DMS 273 treated with DMSO at 0.1 percent for 48 hours (cell line): ENCODE measurements around the gene MMP21.

Source experiments
- DNase-seq: peaks from one replicate; lab custom pipeline; 2025; lab: John Stamatoyannopoulos, UW

Gene MMP21, protein sequence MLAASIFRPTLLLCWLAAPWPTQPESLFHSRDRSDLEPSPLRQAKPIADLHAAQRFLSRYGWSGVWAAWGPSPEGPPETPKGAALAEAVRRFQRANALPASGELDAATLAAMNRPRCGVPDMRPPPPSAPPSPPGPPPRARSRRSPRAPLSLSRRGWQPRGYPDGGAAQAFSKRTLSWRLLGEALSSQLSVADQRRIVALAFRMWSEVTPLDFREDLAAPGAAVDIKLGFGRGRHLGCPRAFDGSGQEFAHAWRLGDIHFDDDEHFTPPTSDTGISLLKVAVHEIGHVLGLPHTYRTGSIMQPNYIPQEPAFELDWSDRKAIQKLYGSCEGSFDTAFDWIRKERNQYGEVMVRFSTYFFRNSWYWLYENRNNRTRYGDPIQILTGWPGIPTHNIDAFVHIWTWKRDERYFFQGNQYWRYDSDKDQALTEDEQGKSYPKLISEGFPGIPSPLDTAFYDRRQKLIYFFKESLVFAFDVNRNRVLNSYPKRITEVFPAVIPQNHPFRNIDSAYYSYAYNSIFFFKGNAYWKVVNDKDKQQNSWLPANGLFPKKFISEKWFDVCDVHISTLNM

DNA sequence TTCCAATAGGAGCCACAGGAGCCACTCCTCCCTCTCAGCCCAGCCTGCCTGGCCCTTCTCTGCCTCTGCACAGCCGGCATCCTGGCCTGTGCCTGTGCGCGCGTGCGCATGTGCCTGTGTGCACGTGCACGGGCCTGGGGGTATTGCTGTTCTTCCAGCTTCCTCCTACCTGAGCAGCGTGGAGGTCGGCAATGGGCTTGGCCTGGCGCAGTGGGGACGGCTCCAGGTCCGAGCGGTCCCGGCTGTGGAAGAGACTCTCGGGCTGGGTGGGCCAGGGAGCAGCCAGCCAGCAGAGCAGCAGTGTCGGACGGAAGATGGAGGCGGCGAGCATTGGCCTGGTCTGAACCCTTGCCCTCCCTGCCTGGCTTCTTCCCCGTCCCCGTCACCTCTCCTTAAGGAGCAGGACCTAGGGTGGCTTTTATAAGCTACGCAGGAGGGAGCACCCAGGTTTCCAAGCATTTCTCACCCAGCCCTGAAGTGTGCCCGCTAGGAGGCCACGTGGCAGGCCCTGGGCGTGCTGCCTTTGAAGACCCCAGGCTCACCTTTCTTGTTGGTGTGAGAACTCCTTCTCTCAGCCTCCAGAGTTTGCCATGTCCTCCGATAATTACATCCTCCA, at the start of gene MMP21:
Gene MMP21, minus strand, starts transcription at position 331 of the 616 bp plus-strand sequence. Its CDS starts 0 bp downstream, at position 331.
- no peak for DNase-seq

DNA sequence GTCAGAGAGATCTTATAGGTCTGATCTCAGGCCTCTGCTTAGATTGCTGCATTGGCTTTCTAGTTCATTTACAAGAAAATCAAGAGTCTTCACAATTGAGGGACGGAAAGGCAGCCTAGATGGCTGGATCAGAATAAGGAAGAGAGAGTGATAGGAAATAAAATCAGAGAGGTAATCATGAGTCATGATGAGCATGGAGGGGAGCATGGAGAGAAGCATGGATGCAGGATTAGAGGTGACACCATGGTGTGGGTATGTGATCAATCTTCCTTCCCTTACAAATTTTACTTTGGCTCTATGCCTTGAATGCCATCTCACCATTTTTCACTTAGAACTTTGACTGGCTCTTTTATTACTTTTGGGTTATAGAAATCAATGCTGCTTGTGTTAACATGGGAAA, 49.1 kb upstream of the MMP21 start:
- no peak for DNase-seq

DNA sequence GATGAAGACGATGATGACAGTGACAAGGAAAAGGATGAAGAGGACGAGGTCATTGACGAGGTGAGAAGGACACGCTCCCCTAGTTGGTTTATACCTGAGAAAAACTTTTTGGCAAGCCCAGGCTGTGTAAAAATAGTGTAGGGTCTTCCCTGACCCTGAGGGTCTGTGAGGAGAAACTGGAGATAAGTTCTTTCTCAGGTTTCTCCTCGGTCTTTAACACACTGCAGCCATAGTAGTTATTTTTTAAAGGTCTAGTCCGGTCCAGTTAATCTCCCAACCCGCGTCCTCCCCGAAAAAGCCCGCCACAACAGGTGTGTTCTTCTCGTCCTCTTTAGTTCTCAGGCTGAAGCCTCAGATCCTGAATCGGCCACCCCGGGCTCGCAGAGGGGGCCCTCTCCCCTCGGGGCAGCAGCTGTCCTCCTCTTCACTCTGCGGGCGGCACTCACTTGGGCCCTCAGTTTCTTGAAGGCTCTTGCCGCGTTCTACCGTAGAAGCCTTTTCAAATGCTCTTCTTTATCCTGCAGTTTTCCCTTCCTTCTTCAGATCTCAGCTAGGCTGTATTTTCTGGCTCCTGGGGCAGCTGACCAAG, 48.1 kb upstream of the MMP21 start:
- DNase-seq, result no peak

DNA sequence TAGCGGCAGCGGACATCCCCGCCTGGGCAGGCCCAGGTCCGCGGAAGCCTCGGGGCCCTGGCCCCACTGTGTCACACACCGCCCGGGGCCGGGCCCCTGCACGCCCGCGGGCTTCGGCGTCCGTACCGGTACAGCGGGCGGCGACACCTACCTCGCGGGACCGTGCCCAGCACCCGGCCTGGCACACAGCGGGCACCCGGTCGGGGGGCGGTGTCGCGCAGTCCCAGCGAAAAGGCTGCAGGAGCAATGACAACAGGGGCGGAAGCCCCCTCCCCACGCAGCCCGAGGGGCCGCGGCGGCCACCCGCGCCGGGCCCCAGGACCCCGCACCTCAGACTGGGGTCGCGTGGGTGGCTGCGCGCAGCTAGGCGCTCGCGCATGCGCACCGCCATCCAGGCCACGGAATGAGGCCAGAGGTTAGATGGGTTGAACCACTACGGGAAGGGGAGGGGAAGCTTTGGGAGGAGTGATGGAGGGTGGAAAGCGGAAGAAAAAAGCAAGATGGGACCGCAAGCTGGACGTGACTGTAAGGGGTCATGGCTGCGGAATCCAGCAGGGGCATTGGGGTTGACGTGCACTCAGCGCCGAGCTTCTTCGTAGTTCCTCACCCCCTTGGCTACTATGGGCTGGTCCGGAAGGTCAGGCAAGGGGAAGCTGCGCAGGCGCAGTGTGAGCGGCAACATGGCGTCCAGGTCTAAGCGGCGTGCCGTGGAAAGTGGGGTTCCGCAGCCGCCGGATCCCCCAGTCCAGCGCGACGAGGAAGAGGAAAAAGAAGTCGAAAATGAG, 47.4 kb upstream of the MMP21 start, which contains the start of the genes BCCIP and UROS:
Gene BCCIP, plus strand, starts transcription at position 669 of the 785 bp plus-strand sequence. Its CDS starts 12 bp downstream, at position 681.
Gene UROS, minus strand, starts transcription at position 381 of the 785 bp plus-strand sequence. CDS start 6,759 bp downstream, outside the sequence.
- DNase-seq, result peak; percentile 72

DNA sequence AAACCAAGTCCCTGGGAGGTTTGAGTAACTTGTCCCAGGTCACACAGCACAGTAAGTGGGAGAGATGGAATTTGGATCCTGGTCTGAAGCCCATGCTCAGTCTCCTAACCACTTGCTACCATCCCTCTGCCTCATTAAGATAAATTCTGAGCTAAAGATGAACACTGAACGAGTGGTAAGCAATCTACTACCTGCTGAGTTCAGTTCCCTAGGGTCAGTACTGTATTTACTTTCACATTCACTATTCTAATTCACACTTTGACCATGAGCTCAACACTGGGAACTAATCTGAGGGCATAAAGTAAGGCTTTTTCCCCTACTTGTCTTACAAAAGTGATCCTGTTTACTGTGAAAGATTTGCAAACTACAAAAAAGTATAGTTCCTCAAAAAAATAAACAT, 45.1 kb upstream of the MMP21 start:
- DNase-seq, result no peak

DNA sequence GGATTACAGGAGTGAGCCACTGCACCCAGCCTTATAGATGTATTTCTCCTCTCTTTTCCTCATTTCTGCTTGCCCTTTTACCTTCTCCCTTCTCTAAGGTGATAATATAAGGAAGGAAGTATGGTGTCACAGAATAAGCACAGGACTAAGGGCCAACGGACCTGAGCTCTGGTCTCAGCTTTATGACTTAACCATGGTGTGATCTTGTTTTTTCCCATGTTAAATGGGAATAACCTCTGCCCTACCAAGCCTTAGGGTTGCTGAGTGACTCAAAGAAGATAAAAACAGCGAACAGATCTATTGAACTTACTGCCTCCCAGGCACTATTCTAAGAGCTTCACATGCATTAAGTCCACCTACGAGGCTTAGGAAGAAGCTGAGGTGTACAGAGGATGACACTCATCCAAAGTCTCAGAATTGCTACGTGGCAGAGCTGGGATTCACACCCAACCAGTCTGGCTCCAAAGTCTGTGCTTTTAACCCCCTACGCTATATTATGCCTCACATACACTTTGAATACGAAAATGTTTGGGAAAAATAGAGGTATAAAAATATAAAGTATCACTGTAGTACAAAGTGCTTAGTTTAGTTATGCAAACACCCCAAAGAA, 41.8 kb upstream of the MMP21 start:
- DNase-seq, result no peak

DNA sequence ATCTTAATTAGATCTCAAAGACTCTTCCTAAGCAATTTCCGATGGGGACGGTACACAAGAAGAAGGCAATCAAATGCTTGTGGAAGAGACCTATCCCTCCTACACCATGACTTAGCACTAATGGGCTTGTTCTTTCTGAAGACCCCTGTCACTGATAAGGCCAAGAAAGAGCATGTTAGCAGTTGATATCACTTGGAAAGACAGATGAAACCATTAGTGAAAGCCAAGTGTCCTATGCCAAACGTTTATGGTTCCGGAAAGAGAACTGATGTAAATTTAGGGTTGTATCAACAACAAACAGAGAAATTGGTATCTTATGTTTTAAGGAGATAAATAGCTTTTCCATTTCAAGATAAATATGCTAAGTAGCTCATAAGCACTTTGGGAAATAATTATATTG, 40.9 kb upstream of the MMP21 start:
- DNase-seq, result no peak

DNA sequence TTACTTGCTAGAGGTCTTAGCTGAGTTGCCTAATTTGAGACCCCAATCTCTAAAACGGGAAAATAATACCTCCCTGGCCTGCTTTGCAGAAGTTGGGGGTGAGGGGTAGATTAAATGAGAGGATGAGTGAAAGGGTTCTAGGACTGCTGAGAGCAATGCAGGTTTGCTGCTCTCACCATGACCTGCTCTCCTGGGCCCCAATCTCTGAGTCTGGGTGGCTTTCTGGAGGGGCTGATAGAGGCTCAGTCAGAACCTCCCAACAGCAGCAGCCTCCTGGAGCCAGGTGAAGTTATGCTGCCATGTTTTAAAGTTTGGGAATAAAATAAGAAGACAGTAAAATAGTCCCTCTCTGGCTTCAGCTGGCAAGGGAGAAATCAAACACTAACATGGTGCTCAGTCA, 40.1 kb upstream of the MMP21 start:
- no peak for DNase-seq

DNA sequence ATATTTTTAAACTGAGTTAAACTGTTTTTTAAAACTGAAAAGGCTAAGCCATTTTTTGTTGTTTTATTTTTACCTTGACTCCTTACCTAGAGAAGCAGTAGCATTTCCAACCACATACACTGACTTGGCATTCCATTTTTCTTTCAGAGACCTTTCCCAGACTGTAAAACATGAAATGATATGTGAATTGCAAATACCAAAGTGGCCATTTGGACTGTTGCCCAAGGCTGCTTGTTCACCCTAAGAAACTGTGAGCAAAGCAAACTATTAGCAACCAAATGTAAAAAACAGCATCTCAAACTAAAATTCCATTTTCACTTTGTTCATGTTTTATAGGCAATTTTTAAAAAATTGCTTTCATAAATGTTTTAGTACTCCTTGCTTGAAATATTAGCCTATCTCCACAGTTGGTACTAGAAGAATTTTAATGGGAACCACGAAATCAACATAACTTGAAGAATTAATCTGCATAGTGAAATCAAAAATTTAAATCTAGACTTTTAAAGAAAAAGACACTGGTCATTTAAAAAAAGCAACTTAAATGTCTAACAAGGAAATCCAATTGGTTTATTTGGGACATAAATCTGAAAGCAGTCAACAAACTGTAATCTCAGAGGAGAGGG, 36.6 kb upstream of the MMP21 start:
- no peak for DNase-seq

DNA sequence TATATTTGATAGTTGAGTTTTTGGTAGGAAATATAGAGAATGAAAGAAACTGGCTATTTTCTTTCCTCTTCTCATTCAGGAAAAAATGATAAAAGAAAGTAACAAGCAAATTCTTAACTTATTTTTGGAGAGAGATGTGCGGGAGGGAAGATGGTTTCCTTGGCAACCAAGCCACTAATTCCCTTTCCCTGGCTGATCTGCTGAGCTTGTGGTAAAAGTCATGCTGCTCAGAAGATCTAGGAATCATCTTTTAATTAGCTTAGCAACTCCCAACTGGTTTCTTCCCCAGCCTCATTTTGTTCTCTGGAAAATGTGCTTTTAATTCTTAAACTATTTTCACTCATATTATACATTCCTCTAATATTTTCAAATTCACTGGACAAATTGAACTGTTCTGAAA, 35.6 kb upstream of the MMP21 start:
- DNase-seq, result no peak

DNA sequence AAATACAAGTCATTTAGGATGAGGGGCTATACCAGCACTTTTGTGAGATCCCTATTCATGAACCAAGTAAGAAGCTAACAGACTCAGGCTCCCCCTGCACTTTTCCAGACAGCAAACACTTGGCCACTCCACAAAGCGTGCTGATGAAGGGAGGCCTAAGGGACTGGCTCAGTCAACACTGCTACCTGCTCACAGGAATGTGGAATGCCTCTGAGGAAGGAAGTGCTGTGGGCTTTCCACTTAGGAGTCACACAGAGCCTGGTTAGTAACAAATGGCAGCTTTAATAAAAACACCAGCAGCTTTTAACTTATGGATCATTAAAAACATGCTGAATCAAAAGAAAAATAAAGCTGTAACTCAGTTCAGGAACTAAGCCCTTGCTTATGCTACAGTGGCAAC, 32.4 kb upstream of the MMP21 start:
- DNase-seq, result no peak

DNA sequence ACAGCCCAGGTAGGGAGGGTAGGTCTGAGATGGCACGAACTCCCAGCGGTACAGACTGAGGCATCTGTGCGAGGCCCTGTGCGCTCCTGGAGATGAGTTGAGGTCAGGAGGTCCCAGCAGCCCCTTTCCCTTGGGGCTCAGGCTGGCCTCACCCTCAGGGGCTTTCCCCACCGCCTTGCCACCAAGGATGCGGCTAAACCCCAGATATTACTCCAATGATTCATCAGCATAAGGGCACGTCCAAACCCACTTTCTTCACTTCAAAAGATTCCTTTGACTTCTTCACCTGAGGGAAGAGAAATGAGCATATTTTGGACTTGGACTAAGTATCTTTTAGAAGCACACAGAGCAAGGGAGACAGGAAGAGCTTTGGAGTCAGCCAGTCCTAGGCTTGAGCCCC, 27.1 kb upstream of the MMP21 start:
- no peak for DNase-seq

DNA sequence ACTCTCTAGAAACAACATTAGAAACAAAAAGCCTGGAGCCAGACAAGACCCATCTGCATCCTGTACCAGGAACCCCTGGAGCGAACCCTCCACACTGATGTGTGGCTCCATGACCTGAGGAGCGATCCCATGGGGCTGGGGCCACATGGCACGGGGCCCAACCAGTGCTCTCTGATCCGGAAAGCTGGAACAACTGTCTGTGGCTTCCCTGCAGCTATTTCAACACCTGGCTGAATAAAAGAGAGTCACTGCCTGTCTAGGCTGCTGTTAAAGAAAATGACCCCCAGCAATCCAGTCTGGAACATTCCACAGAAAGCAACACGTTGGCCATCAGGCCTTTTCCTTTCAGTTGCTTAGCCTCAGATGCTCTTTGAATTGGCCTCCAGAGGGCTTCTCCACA, 26.5 kb upstream of the MMP21 start:
- DNase-seq, result no peak

DNA sequence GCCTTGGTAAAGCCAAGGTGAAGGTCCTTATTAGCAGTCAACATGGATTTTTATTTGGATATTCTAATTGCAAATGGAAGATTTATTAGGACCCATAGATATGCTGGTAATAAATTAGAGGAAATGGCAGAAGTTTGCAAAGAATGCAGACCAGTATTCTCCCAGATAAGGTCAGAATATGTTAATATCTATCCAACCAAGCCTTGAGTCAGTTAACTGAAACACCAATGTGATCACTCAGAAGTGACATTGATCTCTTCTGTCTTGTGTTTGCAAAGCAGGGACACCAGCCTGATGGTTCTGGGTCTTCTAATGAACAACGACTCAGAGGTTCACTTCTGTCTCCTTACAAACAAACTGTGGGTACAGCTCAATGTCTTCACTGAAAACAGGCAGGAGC, 26.0 kb upstream of the MMP21 start:
- no peak for DNase-seq

DNA sequence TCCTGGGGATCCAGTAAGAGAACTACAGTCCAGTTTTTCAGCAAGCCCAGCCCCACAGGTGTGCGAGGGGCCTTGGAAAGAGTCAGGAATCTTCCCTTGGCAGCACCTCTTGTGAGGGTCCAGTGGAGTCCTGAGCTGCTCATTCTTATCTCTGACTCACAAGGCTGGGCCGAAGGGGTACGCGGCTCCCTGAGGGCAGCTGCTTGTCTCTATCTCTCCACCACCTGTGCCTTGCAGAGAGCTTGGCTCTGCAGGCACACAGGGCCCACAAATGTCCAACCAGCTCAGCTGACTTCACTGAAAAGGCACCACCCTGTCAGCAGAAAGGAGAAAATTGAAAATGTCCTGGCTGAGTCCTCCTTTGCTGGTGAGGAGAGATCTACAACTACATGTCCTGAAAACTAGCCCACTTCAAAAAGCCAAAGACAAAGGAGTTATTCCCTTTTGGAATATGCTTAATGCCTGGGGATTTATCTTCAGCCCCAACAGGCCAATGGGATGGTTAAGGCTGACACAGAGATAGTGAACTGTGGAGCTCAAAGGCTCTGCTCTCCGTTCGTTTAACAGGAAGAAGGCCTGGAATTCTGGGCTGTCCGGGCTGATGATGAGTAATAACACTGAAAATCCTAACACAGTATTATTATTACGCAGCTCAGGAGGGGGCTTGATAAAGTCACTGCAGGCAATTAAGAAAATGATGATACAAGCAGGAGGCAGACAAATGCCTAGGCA, 24.0 kb upstream of the MMP21 start:
- no peak for DNase-seq

DNA sequence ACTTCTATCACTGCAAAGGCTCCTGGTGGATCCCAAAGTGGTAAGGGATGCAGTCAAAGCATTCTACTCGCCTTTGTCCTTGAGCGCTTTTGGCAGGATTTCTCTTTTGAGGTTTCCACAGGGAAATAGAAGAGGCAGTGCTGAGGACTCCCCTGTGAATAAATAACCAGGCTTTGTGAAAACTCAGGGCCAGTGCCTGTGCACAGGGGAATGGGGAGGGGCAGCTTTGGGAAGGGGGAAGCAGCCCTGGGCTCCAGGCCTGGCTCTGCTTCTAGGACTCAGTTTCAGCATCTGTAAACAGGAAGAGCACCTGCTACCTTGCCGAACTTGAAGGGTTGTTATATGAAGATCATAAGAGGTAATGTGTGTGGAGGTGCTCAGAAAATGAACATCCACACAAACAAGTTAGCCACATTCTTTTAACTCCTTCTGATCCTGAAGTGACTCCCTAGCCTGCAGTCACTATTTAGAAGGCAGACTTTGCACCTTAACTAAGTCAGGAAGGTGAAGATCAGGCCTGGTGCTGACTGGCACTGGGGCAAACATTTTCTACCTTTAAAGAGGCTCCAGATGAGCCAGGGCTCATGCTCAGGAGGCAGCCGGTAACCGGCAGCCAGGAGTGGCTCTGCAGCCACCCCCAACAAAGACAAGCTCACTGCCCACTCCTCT, 22.5 kb upstream of the MMP21 start:
- DNase-seq, result no peak

DNA sequence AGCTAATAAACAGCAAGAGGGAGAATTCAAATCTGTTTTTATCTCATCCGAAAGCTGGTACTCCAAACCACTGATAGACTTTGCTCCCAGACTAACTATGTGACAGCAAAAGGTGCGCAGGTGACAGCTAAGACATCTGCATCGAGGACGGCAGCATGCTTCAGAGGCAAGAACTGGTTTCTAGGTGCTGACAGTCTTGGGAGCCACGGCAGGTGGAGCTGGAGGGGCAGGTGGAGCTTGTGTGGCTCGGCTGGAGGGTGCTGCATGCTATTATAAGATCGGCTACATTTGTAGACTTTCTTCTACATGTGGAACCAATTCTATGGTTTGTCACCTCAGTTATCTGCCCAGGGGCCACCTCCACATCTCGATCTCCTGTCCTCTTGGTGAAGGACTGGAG, 21.8 kb upstream of the MMP21 start:
- DNase-seq, result no peak

DNA sequence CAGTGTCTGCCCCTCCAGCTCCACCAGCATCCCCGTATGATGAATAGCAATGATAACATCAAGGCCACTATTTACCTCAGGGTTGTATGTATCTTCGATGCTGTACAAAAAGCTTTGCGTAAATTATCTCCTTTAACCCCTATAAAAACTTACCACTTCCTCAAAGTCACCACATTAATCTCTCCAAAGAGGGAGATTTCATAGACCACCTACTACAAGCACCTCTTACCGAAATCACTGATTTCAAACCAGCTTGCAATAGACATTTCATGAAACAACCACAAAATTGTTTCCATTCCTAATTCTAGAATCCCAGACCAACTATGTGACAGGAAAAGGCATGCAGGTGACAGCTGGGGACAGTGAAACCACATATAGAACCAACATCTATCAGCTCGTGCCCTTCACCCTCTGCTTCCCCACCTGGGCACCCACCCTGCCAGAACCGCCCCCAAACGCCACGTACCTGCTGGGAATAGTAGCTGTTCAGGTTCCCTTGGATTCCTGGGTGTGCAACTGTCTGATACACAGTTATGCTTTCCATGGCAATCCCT, 20.1 kb upstream of the MMP21 start:
- no peak for DNase-seq

DNA sequence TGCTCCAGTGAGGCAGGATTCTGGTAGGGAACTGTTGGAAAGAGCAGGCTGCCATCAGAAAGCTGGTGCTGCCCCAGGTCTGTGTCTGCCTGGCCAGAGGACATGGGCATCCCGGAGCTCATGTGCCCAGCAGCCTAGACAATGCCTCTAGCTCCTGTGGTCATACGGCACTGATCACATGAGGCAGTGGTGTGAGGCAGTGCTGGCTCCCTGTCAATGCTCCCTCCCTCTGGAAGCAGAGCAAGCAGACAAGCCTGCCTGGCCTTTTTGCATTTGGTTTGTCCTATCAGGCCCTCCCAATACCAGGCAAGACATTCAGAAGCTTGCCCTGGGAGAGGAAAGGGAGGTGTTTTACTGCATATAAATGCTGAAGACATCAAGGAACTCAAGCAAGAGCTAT, 19.5 kb upstream of the MMP21 start:
- DNase-seq, result no peak
